HL-60 (cell line): Measurements from ENCODE around the gene ST7.

ENCODE experiments used
- DNase-seq, 2 experiments: peaks; one replicate each; pipeline ENCODE4 v3.0.0-alpha.2; 2010 to 2020; ENCODE audit warnings: low read depth in 1 of 2, low spot score in 1 of 2
- H3K27ac ChIP-seq: fragments of 250-450 bp; sonication (Bioruptor Pico); replicated peaks from 2 replicates; pipeline ENCODE4 v1.5.1; 2020; ENCODE audit warnings: mild to moderate bottlenecking, moderate library complexity
- H3K27me3 ChIP-seq: fragments of 250-450 bp; sonication (Bioruptor Pico); 2 replicates; pipeline ENCODE4 v1.5.1; 2021; ENCODE audit warnings: mild to moderate bottlenecking, moderate library complexity; ENCODE audit not compliant: insufficient read depth, poor library complexity, severe bottlenecking
- H3K4me3 ChIP-seq: replicated peaks from 2 replicates; pipeline ENCODE4 v1.5.1; 2011; ENCODE audit warnings: mild to moderate bottlenecking, control low read depth, low read length; ENCODE audit not compliant: insufficient read depth
- CTCF ChIP-seq: IDR thresholded peaks from one replicate; pipeline ENCODE4 v1.5.1; 2011; ENCODE audit warnings: low read length, control low read depth, inconsistent platforms; ENCODE audit not compliant: insufficient read depth
- GABPA ChIP-seq: IDR thresholded peaks from 2 replicates; pipeline ENCODE4 v1.6.1; 2012; ENCODE audit warnings: low read depth
- POLR2AphosphoS5 ChIP-seq: IDR thresholded peaks from 2 replicates; pipeline ENCODE4 v1.6.1; 2012; ENCODE audit warnings: low read depth
- REST ChIP-seq: IDR thresholded peaks from 2 replicates; pipeline ENCODE4 v1.6.1; 2012; ENCODE audit warnings: low read depth; ENCODE audit not compliant: insufficient replicate concordance
- SPI1 ChIP-seq: IDR thresholded peaks from 2 replicates; pipeline ENCODE4 v1.6.1; 2012; ENCODE audit warnings: low read depth, mild to moderate bottlenecking, borderline replicate concordance

ST7 gene

GRCh38 chr7:117183729-117184128 lies 230.4 kb downstream of the ST7 start:
- Histone ChIP-seq H3K27me3 (no peaks in the 10 kb centered on the region), H3K27ac (no peak overlapping the region)
- TF ChIP-seq GABPA (no peak), CTCF (no peak), REST (no peak), POLR2AphosphoS5 (no peak), SPI1 (no peak)

GRCh38 chr7:117184367-117184766 lies 231.1 kb downstream of the ST7 start:
- H3K27me3 ChIP-seq, result no peaks in the 10 kb centered on the region

More at GRCh38 chr7:117183729-117184128, 230.4 kb downstream of the ST7 start:
- H3K4me3 ChIP-seq, result no peak overlapping the region
- no peak for DNase-seq

GRCh38 chr7:117185124-117185523 lies 231.8 kb downstream of the ST7 start:
- H3K27me3 ChIP-seq, result no peaks in the 10 kb centered on the region
- DNase-seq, result no peak
- no peak overlapping the region for H3K4me3 ChIP-seq
- TF ChIP-seq POLR2AphosphoS5 (no peak), GABPA (no peak), SPI1 (no peak), REST (no peak), CTCF (no peak)
- H3K27ac ChIP-seq, result no peak overlapping the region

More at GRCh38 chr7:117184367-117184766, 231.1 kb downstream of the ST7 start:
- no peak for DNase-seq
- Histone ChIP-seq H3K4me3 (no peak overlapping the region), H3K27ac (no peak overlapping the region)
- TF ChIP-seq POLR2AphosphoS5 (no peak), GABPA (no peak), CTCF (no peak), SPI1 (no peak), REST (no peak)
